NK-92 (cell line): Measurements from ENCODE around the gene TGM1.
A peak's percentile ranks its signal among the peaks of the same experiment; 100 is the strongest.

Source experiments
- DNase-seq: peaks from one replicate; lab custom pipeline; 2025; ENCODE audit not compliant: unreplicated experiment; lab: John Stamatoyannopoulos, UW

TGM1 gene

DNA sequence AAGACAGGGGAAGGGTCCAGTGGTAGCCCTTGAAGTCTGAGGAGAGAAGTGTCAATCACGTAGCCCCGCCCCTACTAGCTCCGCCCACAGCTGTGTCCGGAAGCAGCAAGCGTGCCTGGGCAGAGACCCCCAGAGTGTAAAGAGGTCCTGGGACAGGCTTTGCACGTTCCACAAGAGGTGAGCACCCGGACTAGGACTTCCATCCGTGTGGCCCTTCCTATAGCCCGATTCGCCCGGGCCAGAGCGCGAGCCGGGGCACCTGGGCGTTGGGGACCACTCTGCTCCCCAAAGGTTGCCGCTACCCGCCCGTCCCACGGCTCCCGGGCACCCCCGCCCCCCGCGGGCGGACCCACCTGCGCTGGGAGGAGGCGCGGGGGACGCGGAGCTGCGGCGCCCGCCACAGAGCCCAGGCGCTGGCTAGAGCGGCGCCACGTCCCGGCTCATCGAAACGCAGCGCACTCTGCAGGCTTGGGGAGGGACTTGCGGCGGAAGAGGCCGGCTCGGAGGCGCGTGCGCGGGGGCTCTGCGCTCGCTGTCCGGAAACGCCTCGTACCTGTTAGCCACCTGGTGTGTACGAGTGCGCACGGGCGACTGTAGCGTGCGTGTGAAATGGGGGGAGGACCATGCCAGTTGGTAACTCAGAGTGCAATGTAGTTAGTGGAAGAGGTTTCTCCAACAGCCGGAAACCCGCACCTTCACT, 8.3 kb upstream of the TGM1 start, which contains the start of gene RABGGTA:
Gene RABGGTA, minus strand, starts transcription at position 464 of the 700 bp plus-strand sequence. CDS start 482 bp downstream, outside the sequence.
- peak; percentile 64 for DNase-seq

DNA sequence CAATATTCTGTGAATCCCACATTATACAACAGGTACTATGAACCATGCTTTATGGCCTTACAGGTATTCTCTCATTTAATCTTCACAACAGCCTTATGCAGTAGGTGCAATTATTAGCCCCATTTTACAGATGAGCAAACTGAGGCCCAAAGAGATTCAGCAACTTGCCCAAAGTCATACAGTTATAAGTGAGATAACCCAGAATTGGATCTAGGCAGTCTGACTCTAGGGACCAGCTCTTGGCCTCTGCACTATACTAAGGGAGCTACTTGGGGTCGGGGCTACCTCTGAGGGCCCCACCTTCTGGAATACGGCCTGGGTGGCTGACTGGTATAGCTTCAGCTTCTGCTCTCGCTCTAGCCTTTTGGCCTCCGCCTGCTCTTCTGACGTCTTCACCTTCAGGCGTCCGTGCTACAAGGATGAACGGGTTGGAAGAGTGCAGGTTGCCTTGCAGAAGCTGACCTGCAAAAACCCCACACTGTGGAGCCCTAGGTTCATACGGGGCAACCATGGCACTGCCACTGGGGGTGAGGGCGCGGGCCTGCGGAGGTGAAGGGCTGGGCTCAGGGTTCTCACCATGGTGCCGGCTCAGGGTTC, 7.7 kb upstream of the TGM1 start:
- no peak for DNase-seq

DNA sequence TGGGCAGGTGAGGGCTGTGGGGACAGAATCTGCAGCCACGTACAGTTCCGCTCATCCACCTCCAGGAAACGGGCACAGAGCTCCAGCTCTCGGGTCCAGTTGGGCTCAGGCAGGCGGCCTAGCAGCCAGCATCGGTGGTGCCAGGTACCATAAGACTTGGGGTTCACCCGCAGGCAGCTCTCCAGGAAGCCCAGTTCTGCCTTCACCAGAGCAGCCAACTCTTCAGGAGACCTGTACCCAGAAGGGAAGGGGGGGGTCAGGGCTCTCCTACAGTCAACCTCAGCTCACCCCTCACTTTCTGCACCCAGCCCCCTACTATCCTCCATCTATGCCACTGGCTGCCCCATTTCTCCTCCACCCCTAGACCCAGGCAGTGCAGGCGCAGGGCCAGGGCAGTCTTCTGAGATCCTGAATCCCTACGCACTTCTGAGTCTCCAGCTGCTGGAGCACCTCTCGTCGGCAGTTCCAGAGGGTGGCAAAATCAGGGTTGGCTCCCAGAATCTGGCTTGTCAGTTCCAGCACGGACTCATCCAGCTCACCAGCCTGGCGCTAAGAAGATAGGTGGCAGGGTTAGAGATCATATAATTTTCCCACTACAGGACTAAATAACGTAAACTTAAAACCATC, 7.0 kb upstream of the TGM1 start:
- no peak for DNase-seq

DNA sequence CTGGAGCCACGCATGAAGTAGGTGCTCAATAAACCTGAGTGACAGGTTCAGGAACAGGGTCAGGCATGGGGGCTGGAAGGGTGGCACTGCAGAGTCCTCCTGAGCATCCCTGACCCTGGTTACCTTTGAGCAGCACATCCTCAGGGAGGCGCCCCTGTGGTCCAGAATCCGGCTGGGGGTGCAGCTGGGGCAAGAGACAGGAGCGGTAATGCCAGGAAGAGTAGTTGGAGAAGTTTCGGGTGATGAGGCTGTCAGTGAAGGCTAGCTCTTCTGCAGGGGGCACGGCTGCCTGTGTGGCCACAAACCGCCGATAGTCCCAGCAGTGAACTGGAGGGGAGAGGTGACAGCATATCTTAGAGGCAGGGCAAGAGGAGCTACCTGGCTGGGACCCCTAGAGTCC, 6.4 kb upstream of the TGM1 start:
- DNase-seq, result no peak

DNA sequence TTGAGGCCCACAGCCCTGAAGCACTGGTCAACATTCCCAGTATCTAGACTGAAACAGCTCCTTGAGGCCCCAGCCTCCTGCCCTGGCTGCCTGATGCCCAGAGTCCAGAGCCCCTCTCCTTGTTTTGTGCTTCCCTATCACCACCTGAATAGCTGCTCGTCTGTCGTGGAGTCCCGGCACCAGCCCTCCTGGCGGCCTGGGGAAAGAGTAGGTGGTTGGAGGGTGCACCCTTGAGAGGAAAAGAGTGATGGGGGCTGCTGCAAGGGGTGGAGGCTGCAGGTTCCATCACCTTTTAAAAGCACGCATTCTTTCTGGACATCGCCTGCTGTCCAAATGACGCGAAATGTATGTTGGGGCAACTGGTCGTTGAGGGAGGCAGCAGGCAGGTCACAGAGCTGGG, 5.2 kb upstream of the TGM1 start:
- no peak for DNase-seq

DNA sequence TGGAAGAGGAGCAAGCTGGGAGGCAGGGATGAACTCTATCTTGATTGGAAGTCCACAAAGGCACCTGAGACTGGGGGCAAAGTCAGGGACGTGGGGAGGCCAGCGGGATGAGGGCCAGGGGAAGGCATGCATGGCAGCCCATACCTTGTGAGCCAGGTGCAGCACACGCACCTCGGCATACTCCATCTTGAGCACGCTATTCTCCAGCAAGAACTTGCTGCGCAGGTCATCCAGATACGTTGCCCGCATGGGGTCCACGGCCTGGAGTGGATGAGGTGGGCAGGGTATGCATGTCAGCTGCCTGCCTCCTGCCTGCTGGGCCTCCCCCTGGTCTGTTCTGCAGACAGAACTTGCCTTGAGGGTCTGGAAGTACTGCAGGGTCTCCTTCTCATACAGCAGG, 4.5 kb upstream of the TGM1 start:
- DNase-seq, result no peak

DNA sequence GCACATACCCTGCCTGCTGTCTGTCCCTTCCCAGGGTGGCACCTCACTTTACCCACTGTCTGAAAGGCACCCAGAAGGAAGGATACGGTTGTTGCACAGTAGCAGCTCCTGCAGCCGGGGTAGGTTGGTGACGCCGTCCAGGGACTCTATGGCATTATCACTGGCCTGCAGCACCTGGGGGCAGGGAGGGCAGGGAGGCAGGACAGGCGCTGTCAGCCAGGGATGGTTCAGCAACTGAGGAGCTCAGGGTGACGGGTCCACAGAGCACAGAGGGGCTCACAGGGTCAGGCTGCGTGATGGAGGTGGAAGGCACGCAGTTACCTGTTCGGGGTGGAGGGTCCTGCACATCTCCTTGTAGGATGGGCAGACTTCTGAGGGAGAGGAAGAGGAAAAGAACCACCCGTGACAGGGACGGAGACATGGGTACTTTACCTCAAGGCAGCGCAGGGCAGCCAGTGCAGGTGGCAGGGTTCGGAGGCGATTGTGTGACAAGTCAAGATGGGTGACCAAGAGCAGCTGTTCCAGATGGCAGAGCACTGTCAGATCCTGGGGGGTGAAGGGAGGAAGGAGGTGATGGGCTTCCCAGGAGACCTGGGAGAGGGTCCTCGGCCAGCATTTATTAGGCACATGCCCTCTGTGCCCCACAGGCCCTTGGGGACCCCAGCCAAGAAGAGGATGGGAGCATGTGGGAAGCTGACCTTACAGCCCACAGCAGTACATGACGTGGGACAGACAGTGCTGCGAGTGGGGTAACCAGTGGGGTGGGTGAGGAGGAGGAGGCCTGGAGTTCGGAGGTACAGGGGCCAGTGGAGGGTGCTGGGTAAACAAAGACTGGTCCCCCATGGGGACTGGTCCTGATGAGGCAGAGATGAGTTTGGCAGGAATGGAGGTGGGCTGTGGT, 3.6 kb upstream of the TGM1 start:
- no peak for DNase-seq

DNA sequence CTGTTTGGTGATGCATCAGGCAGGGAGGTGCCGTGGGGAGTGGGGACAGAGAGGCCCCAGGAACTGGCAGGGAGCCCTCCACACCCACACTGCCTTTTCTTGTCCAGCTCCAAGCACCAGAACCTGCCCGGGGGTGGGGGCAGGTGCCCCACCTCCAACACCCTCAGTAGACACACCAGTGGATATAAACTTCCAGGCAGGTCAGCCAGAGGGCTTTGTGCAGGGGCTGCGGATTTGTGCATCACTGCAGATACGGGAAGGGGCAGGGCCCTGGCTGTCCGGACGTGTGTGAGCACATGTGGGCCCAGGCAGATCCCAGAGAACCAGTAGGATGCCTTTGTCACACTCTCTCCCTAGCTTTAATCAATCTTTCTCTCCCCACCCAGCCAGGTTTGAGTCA, 1.3 kb upstream of the TGM1 start:
- DNase-seq, result no peak

DNA sequence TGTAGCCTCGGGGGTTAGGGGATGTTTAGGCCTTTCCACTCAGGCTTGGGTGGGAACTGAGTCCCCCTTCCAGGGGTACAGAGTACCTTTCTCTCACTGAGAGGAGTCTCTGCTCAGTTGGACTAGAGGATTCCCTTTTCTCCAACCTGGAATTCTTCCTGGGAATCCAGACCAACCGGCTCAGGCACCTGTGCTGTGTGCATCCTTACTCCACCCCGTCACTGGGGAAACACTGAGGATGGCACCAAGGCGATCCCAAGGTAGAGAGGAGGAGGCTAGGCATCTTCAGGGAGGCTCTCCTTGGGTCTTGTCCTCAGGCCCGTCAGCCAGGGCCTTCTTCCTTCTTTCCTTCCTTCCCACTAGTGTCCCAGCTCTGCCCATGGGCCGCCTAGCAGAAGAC, 871 bp upstream of the TGM1 start:
- no peak for DNase-seq

DNA sequence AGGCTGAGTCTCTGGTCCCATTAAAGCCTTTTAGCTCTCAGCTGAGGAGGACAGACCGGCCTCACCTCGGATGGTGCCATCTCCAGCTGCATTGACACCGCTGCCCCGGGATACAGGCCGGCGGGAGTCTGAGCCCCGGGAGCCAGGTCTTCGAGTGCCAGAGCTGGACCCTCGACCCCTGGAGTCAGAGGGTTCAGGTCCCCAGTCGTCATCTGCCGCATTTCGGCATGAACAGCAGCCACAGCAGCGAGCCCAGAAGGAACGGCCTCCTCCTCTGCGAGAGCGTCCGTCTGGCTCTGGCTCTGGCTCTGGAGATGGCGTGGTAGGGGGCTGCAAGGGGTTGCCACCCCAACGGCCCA, 1.0 kb downstream of the TGM1 start:
- no peak for DNase-seq

DNA sequence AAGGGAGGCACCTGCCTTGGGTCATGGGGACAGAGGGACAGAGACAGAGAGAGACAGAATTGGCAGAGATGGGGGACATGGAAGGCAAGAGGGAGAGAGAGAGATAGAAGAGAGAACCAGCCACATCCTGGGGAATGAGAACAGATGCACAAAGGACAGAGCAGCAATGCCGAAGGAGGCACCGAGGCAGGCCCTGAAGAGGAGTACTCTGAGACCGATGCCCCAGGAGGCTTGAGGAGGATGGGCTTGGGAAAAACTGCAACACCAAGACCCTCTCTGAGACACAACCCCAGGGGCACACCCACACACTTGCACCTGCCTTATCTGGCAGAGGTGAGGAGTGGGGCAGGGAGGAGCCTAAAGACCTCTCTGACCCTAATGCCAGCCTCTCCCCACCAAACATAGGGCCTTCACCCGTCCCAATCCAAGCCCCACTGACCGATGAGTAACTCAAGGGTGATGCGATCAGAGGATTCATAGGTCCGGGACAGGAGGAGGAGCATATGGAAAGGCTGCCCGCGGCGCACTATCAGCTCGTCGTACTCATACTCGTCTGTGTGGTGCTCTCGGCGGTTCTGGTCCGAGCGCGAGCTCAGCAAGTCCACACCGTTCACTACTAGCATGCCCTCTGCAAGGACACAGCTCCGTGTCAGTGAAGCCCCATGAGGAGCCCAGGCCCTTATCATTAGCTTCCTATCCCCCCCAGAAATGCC, 1.6 kb downstream of the TGM1 start:
- DNase-seq, result no peak

DNA sequence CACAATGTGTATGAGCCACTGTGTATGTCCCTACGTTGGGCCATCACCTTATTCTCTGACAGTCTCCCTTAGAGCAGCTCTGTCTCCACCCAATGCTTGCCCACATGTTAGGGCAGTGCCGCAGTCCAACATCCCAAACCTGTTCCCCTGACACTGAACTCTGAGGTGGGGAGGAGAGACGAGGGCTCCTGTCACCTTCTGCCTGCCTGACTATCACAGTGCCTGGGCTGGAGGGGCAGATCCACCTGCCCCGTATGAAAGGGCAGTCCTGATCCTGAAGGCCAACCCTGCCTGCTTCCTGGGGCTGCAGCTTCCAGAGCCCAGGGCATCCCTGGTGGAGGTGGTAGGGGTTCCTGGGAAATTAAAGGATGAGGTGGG, 2.2 kb downstream of the TGM1 start:
- no peak for DNase-seq

DNA sequence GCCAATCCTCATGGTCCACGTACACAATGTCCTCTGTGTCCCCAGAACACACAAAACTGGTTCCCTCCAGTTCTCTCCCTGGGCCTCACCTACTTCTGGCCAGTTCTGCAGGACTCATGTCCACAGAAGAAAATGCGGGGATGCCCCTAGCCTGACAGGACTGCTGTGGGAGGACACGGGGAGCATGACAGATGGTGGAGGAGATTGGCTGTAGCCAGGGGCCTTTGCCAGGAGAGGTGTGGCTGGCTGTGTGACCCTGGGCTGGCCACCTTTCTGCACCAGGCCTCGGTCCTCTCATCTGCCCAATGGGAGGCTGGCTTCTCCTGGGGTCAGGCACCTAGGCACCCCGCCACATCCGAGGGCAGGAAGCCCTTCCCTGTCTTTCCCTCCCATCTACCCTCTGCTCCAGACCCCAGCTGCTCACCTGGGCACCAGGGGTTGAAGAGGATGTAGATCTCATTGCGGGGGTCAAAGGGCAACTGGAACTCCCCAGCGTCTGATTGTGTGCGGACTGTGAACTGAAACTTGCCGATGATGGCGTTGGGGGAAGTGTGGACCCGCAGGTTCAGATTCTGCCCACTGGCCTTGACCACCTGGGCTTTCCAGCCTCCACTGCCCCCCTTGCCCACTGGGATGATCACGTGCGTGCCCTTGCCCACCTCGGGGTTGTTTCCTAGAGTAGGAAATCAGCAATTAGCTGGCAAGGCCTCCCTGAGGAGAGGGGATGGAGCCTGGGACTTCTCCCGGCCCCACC, 2.8 kb downstream of the TGM1 start:
- no peak for DNase-seq

DNA sequence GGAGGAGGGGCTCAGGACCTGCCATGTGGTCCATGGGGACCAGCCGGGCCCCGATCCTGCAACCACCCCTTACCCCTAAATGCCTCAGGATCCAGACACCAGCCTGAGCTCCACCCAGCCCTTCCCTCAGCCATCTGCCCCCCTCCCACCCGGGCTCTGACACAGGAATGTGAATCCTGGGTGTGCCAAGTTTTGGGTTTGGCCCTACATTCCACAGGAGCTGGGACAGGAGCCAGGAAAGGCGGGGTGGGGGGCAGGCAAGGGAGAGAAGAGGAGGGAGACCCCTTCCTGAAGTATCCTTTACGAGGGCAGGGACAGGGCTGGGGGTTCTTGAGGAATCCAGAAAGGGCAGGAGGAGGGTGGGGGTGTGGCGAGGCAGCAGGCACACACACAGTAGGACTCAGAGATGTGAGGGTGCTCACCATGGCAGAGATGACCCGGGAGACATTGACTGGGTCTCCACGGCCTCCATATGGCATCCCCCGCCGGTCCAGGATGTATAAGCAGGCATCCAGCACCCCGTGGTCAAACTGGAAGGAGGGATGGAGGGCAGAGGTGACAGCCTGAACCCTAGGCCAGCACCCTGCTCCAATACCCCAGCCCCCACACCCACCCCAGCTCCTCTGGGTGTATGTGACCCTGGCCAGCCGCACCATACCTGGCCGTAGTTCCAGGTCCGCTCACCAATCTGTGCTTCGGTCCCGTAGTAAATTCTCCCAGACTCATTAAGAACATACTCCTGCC, 3.5 kb downstream of the TGM1 start:
- no peak for DNase-seq

DNA sequence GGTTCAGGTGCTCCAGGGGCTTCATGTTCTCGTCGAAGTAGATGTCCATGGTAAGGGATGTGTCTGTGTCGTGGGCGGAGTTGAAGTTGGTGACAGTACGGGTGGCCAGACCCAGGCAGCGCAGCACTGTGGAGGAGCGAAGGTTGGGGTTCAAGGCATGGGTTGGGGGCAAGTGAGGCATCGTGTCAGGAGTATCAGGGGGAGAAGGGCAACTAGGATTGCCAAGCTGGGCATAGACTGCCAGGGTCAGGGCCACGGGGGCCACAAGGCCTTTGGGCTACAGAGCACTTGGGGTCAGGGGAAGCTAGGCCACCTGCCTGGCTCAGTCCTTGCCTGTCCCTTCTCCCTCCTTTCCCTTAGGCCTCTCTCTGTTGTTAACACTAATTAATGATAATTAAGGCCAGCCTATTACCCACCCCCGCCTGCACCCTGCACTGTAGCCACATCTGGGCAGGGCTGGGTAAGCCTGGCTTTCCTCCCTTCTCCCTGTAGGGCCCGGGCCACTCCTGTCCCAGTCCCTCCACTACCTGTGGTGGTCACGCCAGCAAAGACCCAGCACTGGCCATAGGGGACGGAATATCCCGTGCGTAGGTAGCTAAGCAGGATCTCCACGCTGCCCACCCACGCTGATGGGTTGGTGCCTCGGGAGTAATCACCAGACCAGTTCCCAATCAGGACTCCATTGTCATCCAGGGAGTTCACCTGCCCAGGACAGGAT, 4.3 kb downstream of the TGM1 start:
- DNase-seq, result no peak

DNA sequence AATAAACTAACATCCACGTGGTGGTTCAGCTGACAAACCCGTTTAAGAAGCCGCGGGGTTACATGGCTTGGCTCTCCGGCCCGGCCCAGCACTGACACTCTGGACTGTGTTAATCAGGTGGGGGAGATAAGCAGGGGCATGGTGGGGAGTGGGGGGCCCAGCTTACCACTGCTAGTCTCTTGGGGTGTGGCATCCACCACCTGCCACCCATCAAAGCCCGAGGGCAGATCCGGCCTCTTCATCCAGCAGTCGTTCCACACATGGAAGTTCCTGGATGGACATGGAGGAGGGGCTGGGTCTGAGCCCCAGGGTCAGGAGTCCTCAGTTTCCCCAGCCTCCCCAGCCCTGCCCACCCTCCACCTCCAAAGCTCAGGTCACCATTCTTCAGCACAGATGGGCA, 4.9 kb downstream of the TGM1 start:
- no peak for DNase-seq

DNA sequence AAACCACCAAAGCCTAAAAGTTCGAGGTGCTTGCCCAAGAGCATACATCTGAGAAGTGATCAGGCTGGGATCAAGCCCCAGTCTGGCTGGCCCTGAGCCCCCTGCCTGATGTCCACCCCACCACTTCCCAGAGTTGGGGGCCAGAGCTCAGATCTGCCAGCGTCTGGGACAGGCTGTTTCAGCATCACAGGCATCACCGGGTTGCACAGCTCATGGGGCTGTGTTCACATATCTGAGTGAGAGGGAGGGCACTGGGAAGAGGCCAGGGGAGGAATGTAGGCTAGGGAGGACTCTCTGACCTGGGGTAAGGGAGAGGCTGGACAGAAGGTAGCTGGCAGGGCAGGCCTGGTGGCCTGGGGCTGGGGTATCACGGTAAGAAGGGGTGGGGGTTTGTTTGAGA, 6.0 kb downstream of the TGM1 start:
- DNase-seq, result no peak

DNA sequence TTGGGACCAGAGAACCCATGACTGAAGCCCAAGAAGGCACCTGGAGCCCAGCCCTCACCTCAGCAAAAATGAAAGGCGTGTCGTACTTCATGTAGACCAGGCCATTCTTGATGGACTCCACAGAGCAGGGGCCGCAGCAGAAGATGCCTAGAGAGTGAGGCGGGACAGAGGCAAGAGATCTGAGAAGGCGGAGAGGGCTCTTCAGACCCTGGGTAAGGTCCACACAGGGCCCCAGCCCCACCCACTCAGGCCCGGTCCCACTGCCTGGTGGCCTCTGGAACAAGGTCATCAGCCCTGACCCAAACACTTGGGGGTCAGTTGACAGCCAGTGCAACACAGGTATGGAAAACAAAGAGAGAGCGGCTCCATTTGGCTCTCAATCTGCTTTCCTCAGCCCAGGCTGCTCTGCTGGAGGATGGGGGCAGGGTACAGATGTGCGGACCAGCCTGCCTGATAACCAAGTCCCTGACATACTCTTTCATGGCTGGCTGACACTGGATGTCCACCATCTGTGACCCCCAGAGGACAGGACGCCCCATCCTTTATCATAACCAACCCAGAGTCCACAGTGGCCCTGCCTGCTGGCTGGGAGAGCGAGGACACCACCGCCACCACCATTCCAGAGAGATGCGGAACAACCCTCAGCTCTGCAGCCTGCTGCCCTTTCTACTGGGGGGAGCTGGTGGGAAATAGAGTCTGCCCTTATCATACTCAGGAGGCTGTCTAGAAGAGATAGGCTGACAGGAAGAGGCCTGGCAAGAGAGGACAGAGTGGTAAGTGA, 6.9 kb downstream of the TGM1 start:
- no peak for DNase-seq
